ENCODE results near the gene MAMDC2. TPM values are rescaled to one million over a fixed set of nuclear protein-coding genes. Genes with fewer than 3 reads are reported as not detected.
"Not testable (repeated sequence)": the region's sequence is repeated elsewhere in the genome, so short reads cannot be mapped to it uniquely, and the experiment has no call there.

MAMDC2 gene
- total RNA-seq, 1 donor from 2014 or later = 13.4 TPM

DNA sequence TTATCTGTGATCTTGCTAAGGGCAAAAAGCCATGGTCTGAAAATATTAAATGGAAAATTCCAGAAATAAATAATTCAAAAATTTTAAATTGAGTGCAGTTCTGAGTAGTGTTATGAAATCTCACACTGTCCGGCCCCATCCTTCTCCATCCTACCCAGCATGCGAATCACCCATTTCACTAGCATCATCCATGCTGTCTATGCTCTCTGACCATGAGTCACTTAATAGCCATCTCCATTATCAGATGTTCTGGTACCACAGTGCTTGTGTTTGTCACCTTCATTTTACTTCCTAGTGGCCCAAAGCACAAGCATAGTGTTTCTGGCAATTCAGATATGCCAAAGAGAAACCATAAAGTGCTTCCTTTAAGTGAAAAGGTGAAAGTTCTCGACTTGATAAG lies 151.8 kb downstream of the MAMDC2 start:
- Histone ChIP-seq H3K4me3 (ENCODE audit: low read depth, low read length) (no peak overlapping the region), H3K27me3 (ENCODE audit: control insufficient read depth, insufficient read depth, low read length) (no peaks in the 10 kb centered on the region), H3K36me3 (ENCODE audit: control insufficient read depth, insufficient read depth, low read length) (no peaks in the 10 kb centered on the region)
- no peak for DNase-seq (ENCODE audit: low read depth)
- TF ChIP-seq, protein P1, sequence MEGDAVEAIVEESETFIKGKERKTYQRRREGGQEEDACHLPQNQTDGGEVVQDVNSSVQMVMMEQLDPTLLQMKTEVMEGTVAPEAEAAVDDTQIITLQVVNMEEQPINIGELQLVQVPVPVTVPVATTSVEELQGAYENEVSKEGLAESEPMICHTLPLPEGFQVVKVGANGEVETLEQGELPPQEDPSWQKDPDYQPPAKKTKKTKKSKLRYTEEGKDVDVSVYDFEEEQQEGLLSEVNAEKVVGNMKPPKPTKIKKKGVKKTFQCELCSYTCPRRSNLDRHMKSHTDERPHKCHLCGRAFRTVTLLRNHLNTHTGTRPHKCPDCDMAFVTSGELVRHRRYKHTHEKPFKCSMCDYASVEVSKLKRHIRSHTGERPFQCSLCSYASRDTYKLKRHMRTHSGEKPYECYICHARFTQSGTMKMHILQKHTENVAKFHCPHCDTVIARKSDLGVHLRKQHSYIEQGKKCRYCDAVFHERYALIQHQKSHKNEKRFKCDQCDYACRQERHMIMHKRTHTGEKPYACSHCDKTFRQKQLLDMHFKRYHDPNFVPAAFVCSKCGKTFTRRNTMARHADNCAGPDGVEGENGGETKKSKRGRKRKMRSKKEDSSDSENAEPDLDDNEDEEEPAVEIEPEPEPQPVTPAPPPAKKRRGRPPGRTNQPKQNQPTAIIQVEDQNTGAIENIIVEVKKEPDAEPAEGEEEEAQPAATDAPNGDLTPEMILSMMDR (IDR thresholded peaks at IDR 0.05; ENCODE audit: insufficient read depth, low read length, poor library complexity, severe bottlenecking) = no peak

DNA sequence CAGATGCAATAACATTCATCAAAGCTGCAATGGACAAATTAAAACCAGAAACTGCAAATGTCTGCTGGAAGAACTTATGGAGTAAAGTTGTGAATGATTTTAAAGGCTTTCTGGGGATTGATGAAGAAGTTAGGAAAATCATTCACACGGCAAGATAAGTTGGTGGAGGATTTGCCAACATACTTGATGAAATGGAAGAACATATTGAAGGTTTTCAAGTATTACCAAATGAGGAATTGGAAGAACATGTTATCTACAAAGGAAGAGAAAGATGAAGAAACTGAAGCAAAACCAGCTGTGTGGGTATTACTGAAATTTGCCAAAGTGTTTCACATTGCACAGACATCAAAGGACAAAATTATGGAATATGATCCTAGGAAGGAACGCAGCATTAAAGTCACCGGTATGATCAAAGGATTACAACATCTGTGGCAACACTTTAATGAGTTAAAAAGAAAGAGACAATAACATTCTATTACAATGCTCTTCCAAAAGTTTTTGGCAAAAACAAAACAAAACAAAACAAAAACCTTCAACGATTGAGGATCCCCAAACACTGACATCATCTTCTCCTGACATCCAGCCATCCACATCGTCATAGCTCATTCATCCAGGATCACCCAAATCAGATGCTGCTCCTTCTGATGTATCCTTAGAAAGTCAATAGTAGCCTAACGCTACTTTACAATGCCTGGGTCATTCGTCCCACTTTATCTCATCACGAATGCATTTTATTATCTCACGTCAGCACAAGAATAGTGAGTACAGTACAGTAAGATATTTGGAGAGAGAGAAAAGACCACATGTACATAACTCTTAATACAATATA lies 153.8 kb downstream of the MAMDC2 start:
- Histone ChIP-seq H3K4me3 (ENCODE audit: low read depth, low read length) (no peak overlapping the region), H3K36me3 (ENCODE audit: control insufficient read depth, insufficient read depth, low read length) (no peaks in the 10 kb centered on the region), H3K27me3 (ENCODE audit: control insufficient read depth, insufficient read depth, low read length) (no peaks in the 10 kb centered on the region)
- TF ChIP-seq, protein P1 (IDR thresholded peaks at IDR 0.05; ENCODE audit: insufficient read depth, low read length, poor library complexity, severe bottlenecking) = no peak
- DNase-seq (ENCODE audit: low read depth) = no peak

DNA sequence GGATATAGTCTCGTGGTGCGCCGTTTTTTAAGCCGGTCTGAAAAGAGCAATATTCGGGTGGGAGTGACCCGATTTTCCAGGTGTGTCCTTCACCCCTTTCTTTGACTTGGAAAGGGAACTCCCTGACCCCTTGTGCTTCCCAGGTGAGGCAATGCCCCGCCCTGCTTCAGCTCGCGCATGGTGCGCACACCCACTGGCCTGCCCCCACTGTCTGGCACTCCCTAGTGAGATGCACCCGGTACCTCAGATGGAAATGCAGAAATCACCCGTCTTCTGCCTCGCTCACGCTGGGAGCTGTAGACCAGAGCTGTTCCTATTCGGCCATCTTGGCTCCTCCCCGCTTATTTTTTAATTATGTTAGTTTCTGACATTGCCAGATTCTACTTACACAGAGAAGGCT lies 161.1 kb downstream of the MAMDC2 start:
- H3K4me3 ChIP-seq (ENCODE audit: low read depth, low read length); H3K27me3 ChIP-seq (ENCODE audit: control insufficient read depth, insufficient read depth, low read length); DNase-seq (ENCODE audit: low read depth); H3K36me3 ChIP-seq (ENCODE audit: control insufficient read depth, insufficient read depth, low read length): not testable (repeated sequence)

DNA sequence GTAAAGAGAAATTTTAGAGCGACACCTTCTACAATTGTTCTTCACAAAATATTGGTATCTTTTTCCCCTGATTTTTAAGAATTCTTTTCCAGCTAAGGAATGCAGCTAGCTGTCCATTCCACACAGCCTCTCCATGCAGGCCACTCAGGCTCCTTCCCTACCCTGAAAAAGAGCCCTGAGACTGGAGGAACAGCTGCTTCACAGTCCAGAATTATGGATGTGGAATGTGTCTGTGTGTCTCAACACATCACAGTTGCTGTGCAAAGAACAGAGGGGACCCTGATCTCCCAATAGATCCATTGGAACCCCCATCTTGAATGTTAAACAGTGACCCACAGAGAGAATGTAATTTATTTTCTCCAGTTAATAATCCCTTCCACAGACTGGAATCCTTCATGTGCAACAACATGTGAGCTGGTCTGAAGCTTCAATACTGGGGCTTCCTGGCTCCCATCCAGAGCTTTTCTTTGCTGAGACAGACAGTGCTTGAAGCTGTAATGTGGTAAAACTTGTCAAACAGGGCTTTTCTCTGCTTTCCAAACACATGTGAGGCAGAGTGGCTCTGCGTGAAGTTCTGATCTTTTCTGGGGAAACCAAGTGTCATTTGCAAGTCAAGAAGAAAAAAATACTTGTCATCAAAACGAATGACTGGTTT lies 161.8 kb downstream of the MAMDC2 start:
- Histone ChIP-seq H3K36me3 (ENCODE audit: control insufficient read depth, insufficient read depth, low read length) (no peaks in the 10 kb centered on the region), H3K27me3 (ENCODE audit: control insufficient read depth, insufficient read depth, low read length) (no peaks in the 10 kb centered on the region), H3K4me3 (ENCODE audit: low read depth, low read length) (no peak overlapping the region)
- TF ChIP-seq, protein P1 (IDR thresholded peaks at IDR 0.05; ENCODE audit: insufficient read depth, low read length, poor library complexity, severe bottlenecking) = no peak
- DNase-seq (ENCODE audit: low read depth) = no peak

DNA sequence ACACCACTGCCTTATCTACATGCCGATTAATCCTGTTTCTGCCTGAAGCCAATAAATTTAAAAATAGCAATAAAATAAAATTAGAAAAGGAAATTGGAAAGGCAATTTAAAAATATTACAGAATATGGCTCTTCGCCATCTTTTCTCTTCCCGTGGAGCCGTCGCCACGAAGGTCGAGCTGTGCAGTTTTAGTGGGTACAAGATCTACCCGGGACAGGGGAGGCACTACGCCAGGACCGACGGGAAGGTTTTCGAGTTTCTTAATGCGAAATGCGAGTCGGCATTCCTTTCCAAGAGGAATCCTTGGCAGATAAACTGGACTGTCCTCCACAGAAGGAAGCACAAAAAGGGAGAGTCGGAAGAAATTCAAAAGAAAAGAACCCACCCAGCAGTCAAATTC lies 173.4 kb downstream of the MAMDC2 start:
- no peaks in the 10 kb centered on the region for H3K27me3 ChIP-seq (ENCODE audit: control insufficient read depth, insufficient read depth, low read length)
- TF ChIP-seq, protein P1 (IDR thresholded peaks at IDR 0.05; ENCODE audit: insufficient read depth, low read length, poor library complexity, severe bottlenecking) = no peak
- no peak overlapping the region for H3K4me3 ChIP-seq (ENCODE audit: low read depth, low read length)
- DNase-seq (ENCODE audit: low read depth) = no peak
- no peaks in the 10 kb centered on the region for H3K36me3 ChIP-seq (ENCODE audit: control insufficient read depth, insufficient read depth, low read length)

DNA sequence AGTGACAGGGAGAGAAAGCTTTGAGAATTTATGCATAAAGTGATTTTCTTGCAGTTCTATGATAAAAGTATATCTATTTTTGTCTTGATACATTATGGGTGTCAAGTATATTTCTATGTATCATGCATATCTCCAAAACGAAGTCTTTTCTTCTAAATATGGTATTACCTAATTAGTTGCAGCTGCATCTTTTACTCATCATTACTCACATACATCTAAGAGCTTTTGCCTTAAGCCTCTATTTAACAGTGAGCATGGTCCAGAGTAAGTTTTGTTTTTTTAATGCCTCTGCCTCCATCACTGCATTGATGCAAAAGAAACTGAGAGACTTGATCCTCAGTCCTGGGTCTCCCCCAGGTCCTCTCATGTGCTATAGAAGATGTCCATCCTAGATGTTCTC lies 175.1 kb downstream of the MAMDC2 start:
- H3K4me3 ChIP-seq (ENCODE audit: low read depth, low read length) = no peak overlapping the region
- H3K27me3 ChIP-seq (ENCODE audit: control insufficient read depth, insufficient read depth, low read length) = no peaks in the 10 kb centered on the region
- TF ChIP-seq, protein P1 (IDR thresholded peaks at IDR 0.05; ENCODE audit: insufficient read depth, low read length, poor library complexity, severe bottlenecking) = no peak
- H3K36me3 ChIP-seq (ENCODE audit: control insufficient read depth, insufficient read depth, low read length) = no peaks in the 10 kb centered on the region
- DNase-seq (ENCODE audit: low read depth) = no peak
